K562 (cell line): ENCODE results near the gene ACAP2. TPM values are rescaled to one million over a fixed set of nuclear protein-coding genes. Genes with fewer than 3 reads are reported as not detected.
A peak's percentile ranks its signal among the peaks of the same experiment; 100 is the strongest.

Experiments used
- ARHGAP35 ChIP-seq: fragments of 450-650 bp; IDR thresholded peaks from 2 replicates; pipeline ENCODE4 v1.6.1; 2018; ENCODE audit not compliant: partially characterized antibody
- BRD9 ChIP-seq: fragments of 450-650 bp; IDR thresholded peaks from 2 replicates; pipeline ENCODE4 v1.6.1; 2018; ENCODE audit warnings: low read depth; ENCODE audit not compliant: partially characterized antibody
- KDM1A ChIP-seq, 2 experiments: fragments of 450-650 bp; IDR thresholded peaks; 2 replicates each; pipeline ENCODE4 v1.6.1; 2016; ENCODE audit warnings: mild to moderate bottlenecking in 2 of 2
- KDM2B ChIP-seq: fragments of 250-450 bp; sonication (Bioruptor Pico); IDR thresholded peaks from 2 replicates; pipeline ENCODE4 v1.8.0; 2021; ENCODE audit warnings: mild to moderate bottlenecking, moderate library complexity
- NCOR1 ChIP-seq: fragments of 450-650 bp; IDR thresholded peaks from 2 replicates; pipeline ENCODE4 v1.6.1; 2016; ENCODE audit warnings: mild to moderate bottlenecking, moderate library complexity
- POLR2B ChIP-seq: fragments of 450-650 bp; IDR thresholded peaks from 2 replicates; pipeline ENCODE4 v1.6.1; 2018; ENCODE audit warnings: low read depth; ENCODE audit not compliant: partially characterized antibody
- SETDB1 ChIP-seq: IDR thresholded peaks from one replicate; pipeline ENCODE4 v1.6.1; 2012; ENCODE audit warnings: low read length, control low read depth, inconsistent platforms
- SIN3A ChIP-seq, 2 experiments: fragments of 150-350 bp in 1 of 2; IDR thresholded peaks; 2 replicates each; pipeline ENCODE4 v1.6.1; 2011 to 2016; ENCODE audit warnings: borderline replicate concordance in 2 of 2, low read depth in 2 of 2, low read length in 2 of 2, mild to moderate bottlenecking in 2 of 2, moderate library complexity in 2 of 2; ENCODE audit not compliant: control insufficient read depth in 1 of 2
- SRSF9 ChIP-seq: fragments of 200-400 bp; formaldehyde crosslinking; IDR thresholded peaks from 2 replicates; pipeline ENCODE4 v1.6.1; 2017; ENCODE audit warnings: low read depth, low read length, borderline replicate concordance
- ZNF280A ChIP-seq: fragments of 450-650 bp; IDR thresholded peaks from 2 replicates; pipeline ENCODE4 v1.6.1; 2018; ENCODE audit warnings: mild to moderate bottlenecking, low read depth; ENCODE audit not compliant: partially characterized antibody
- ZNF41 ChIP-seq: fragments of 250-450 bp; sonication (Bioruptor Pico); conservative IDR thresholded peaks from 2 replicates; pipeline ENCODE4 v1.4.0; 2020; ENCODE audit warnings: mild to moderate bottlenecking
- polyA plus RNA-seq, 8 experiments: library from polyadenylated mRNA; depleted of rRNA in 4 of 8; stranded (reverse) in 5 of 8; unstranded in 3 of 8; fragments of >200 nt; fragmentation: Nextera tagmentation in 2 of 8; fragmentation: Illumina TruSeq in 1 of 8; extraction: Ambion mirVana in 2 of 8; extraction: Trizol in 1 of 8; gene quantifications; 2 replicates each; pipeline versions ENCODE4 v1.2.1 to v1.2.3, GENCODE V29; 2011 to 2014; ENCODE audit warnings: inconsistent platforms in 1 of 8, missing spikeins in 1 of 8
- total RNA-seq, 7 experiments: library from RNA; depleted of rRNA in 6 of 7; stranded (reverse); fragments of >200 nt in 6 of 7; fragmentation: Illumina TruSeq in 2 of 7; extraction: Trizol in 2 of 7; gene quantifications; 2 replicates each; pipeline versions ENCODE4 v1.2.1 to v1.2.3, GENCODE V29; 2011 to 2021; ENCODE audit warnings: low replicate concordance in 1 of 7
- TF ChIP-seq, protein P1 (sequence below), 2 experiments: fragments of 450-650 bp; IDR thresholded peaks; 2 replicates each; pipeline ENCODE4 v1.6.1; 2016; ENCODE audit warnings: mild to moderate bottlenecking in 2 of 2, borderline replicate concordance in 1 of 2, low read depth in 1 of 2, moderate library complexity in 1 of 2
- TF ChIP-seq, protein P2 (sequence below): fragments of 250-450 bp; sonication (Bioruptor Pico); IDR thresholded peaks from 2 replicates; pipeline ENCODE4 v1.8.0; 2021; ENCODE audit warnings: moderate library complexity, mild to moderate bottlenecking, inconsistent platforms
- TF ChIP-seq, protein P3 (sequence below), 2 experiments: fragments of 450-650 bp in 1 of 2; sonication (generic) in 1 of 2; formaldehyde crosslinking in 1 of 2; IDR thresholded peaks in 1 of 2; conservative IDR thresholded peaks in 1 of 2; 2 replicates each; pipeline versions ENCODE4 v1.6.1 to v1.8.1; 2016 to 2023; ENCODE audit warnings: mild to moderate bottlenecking in 2 of 2, moderate library complexity in 2 of 2, inconsistent platforms in 1 of 2, missing genetic modification reagents in 1 of 2

The ACAP2 gene
- total and polyA plus RNA-seq, 9 of the 15 experiments (the other 6 are each of a cell fraction or from before 2014, with no cell fraction given), result 10.6 to 52.7 (median 34.4) TPM

GRCh38 chr3:195460091-195460713 lies 17.4 kb upstream of the ACAP2 start (continued):
- TF ChIP-seq, protein P1, sequence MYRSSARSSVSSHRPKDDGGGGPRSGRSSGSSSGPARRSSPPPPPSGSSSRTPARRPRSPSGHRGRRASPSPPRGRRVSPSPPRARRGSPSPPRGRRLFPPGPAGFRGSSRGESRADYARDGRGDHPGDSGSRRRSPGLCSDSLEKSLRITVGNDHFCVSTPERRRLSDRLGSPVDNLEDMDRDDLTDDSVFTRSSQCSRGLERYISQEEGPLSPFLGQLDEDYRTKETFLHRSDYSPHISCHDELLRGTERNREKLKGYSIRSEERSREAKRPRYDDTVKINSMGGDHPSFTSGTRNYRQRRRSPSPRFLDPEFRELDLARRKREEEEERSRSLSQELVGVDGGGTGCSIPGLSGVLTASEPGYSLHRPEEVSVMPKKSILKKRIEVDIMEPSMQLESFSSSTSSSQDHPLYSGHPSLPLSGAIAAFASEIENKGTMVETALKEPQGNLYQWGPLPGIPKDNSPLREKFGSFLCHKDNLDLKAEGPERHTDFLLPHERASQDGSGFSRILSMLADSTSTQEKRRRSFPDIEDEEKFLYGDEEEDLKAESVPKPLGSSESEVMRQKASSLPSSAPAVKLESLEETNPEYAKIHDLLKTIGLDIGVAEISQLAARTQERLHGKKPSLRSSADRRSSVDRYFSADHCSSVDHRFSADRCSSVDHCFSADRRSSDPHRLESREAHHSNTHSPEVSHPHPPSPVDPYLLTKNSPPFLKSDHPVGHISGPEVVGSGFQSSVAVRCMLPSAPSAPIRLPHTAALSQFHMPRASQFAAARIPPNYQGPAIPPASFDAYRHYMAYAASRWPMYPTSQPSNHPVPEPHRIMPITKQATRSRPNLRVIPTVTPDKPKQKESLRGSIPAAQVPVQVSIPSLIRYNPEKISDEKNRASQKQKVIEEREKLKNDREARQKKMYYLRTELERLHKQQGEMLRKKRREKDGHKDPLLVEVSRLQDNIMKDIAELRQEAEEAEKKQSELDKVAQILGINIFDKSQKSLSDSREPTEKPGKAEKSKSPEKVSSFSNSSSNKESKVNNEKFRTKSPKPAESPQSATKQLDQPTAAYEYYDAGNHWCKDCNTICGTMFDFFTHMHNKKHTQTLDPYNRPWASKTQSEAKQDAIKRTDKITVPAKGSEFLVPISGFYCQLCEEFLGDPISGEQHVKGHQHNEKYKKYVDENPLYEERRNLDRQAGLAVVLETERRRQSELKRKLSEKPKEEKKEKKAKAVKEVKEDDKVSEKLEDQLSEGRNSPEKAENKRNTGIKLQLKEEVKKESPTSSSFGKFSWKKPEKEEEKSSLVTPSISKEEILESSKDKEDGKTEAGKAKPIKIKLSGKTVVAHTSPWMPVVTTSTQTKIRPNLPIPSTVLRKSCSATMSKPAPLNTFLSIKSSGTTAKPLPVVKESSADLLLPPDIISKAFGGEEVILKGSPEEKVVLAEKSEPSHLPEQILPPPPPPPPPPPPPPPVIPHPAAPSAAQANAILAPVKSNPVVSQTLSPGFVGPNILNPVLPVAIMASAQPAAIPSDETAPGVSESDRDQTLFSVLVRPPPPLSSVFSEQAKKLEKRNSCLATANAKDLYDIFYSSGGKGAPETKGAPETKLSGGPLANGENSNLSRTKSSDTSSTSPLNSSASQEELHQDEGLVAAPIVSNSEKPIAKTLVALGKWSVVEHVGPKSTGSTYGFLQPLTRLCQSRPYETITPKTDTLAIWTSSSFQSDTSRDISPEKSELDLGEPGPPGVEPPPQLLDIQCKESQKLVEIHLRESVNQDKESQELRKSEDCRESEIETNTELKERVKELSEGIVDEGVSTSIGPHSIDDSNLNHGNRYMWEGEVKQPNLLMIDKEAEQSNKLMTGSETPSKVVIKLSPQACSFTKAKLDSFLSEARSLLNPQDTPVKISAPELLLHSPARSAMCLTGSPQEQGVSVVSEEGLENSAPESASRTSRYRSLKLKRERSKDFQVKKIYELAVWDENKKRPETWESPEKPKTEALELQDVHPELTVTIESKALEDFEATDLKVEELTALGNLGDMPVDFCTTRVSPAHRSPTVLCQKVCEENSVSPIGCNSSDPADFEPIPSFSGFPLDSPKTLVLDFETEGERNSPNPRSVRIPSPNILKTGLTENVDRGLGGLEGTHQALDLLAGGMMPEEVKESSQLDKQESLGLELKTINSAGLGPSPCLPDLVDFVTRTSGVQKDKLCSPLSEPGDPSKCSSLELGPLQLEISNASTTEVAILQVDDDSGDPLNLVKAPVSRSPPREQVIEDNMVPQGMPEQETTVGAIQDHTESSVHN (IDR thresholded peaks at IDR 0.05; ENCODE audit: borderline replicate concordance in 1 of 2, low read depth in 1 of 2), result no peak
- TF ChIP-seq POLR2B (no peak), SRSF9 (no peak), ARHGAP35 (no peak), BRD9 (no peak), ZNF41 (CRISPR knock-in tag) (no peak), SIN3A (IDR thresholded peaks at IDR 0.05; ENCODE audit: borderline replicate concordance in 2 of 2, control insufficient read depth in 1 of 2, low read depth in 2 of 2, low read length in 2 of 2) (no peak), SETDB1 (no peak), KDM2B (CRISPR knock-in tag) (no peak), NCOR1 (peak; percentile 83), KDM1A (IDR thresholded peaks at IDR 0.05) (peak in 1 of 2 experiments; percentile 49; a peak in 1 of 4 replicates), ZNF280A (no peak)
- TF ChIP-seq, protein P2, sequence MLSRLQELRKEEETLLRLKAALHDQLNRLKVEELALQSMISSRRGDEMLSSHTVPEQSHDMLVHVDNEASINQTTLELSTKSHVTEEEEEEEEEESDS, result no peak
- TF ChIP-seq, protein P3, sequence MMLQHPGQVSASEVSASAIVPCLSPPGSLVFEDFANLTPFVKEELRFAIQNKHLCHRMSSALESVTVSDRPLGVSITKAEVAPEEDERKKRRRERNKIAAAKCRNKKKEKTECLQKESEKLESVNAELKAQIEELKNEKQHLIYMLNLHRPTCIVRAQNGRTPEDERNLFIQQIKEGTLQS (IDR thresholded peaks at IDR 0.05), result no peak
- TF ChIP-seq, protein P3 (CRISPR knock-in tag; conservative IDR thresholded peaks at IDR 0.05), result no peak
